Adrenal gland (tissue), 12 donors: Measurements from ENCODE around the gene RAMP2. TPM values are rescaled to one million over a fixed set of nuclear protein-coding genes. Genes with fewer than 3 reads are reported as not detected.
"Not testable (repeated sequence)": the region's sequence is repeated elsewhere in the genome, so short reads cannot be mapped to it uniquely, and the experiment has no call there.

Experiments
- DNase-seq, 7 donors: peaks; one replicate each; pipeline ENCODE4 v3.0.0-alpha.2; 2019 to 2020
- H3K27ac ChIP-seq, 5 donors: fragments of 200-600 bp; sonication (generic) in 4 of 5; 1 replicate in 3 of 5; 2 replicates in 2 of 5; pipeline versions ENCODE4 v1.5.1 to v1.8.0; 2016 to 2020; ENCODE audit warnings: mild to moderate bottlenecking in 1 of 5
- H3K27me3 ChIP-seq: fragments of 200-600 bp; 2 replicates; pipeline ENCODE4 v1.8.0; 2021
- H3K36me3 ChIP-seq, 2 donors: fragments of 200-600 bp; replicated peaks in 1 of 2; 1 replicate in 1 of 2; 2 replicates in 1 of 2; pipeline versions ENCODE4 v1.5.1 to v1.8.0; 2018 to 2022
- H3K4me1 ChIP-seq, 2 donors: fragments of 200-600 bp; replicated peaks in 1 of 2; 1 replicate in 1 of 2; 2 replicates in 1 of 2; pipeline versions ENCODE4 v1.5.1 to v1.8.0; 2018 to 2021
- H3K4me3 ChIP-seq, 4 donors: fragments of 200-600 bp; sonication (generic) in 3 of 4; one replicate each; pipeline ENCODE4 v1.5.1; 2016 to 2018
- H3K9me3 ChIP-seq, 3 donors: fragments of 200-600 bp; sonication (generic) in 1 of 3; replicated peaks in 1 of 3; 1 replicate in 2 of 3; 2 replicates in 1 of 3; pipeline versions ENCODE4 v1.5.1 to v1.8.0; 2016 to 2021
- POLR2A ChIP-seq, 2 donors: fragments of 450-650 bp; IDR thresholded peaks; one replicate each; pipeline ENCODE4 v1.6.1; 2017; ENCODE audit warnings: antibody characterized with exemption in 2 of 2, mild to moderate bottlenecking in 2 of 2, moderate library complexity in 1 of 2
- WGBS, 4 donors: extraction: QIAGEN DNeasy Blood & Tissue Kit in 2 of 4; methylation state at CpG; one replicate each; pipeline versions ENCODE4 v1.1.5 to v1.1.7; 2013 to 2017; 5-methylcytosine and 5-hydroxymethylcytosine counted together
- intact Hi-C, 2 donors: fragments of 100-400 bp; cut with DNase I; formaldehyde crosslinking; loops; one replicate each; pipeline versions ENCODE4 v1.14.1 to v1.15.0; 2022 to 2023
- polyA plus RNA-seq, 3 donors: library from polyadenylated mRNA; stranded (reverse); fragments of 200-250 nt in 2 of 3; fragments of 350-450 nt in 1 of 3; fragmentation: Illumina TruSeq in 1 of 3; extraction: RNeasy Lipid Tissue Mini Kit (QIAGEN cat#74804) in 1 of 3; gene quantifications; one replicate each; pipeline ENCODE4 v1.2.3, GENCODE V29; 2013 to 2014
- total RNA-seq, 9 donors: library from RNA; depleted of rRNA in 4 of 9; stranded (reverse); fragments of >200 nt in 4 of 9; fragments of 120-200 nt in 1 of 9; fragmentation: NEBNext Ultra II Directional in 1 of 9; extraction: Animal tissue kit (Norgen Biotek cat#: 25700) in 1 of 9; gene quantifications; one replicate each; pipeline versions ENCODE4 v1.1.0 to v1.2.4, GENCODE V29; 2013 to 2023
- TF ChIP-seq, protein P1 (sequence below), 6 experiments: fragments of 450-650 bp in 4 of 6; fragments of 200-600 bp in 2 of 6; sonication (generic) in 1 of 6; IDR thresholded peaks; 1 replicate in 5 of 6; 2 replicates in 1 of 6; pipeline versions ENCODE4 v1.5.1 to v1.8.0; 2016 to 2021; ENCODE audit warnings: antibody characterized with exemption in 6 of 6, mild to moderate bottlenecking in 2 of 6, moderate library complexity in 1 of 6
- donor health status: healthy with polysubstance abuse.
- donor health status: Bipolar disorder and iron deficiency.
- donor health status: DM: yes; HTN: yes; CAD: no.
- donor health status: DM: no; HTN: no; CAD: no.
- donor health status: DM: no; HTN: no; CAD: no.
- donor health status: DM: yes; HTN: yes; CAD: no.

RAMP2 gene
- total and polyA plus RNA-seq, 12 donors, result 4.6 to 67.5 (median 22.3) TPM

DNA sequence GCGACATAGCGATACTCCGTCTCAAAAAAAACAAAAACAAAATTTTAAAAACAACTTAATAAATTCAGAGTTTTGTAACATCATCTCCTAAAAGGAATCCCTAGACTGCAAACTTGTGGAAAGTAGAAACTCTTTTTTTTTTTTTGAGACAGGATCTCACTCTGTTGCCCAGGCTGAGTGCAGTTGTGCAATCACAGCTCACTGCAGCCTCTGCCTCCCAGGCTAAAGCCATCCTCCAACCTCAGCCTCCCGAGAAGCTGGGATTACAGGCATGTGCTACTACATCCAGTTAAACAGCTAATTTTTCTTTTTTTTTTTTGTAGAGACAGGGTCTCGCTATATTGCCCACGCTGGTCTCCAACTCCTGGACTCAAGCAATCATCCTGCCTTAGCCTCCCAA, 35.9 kb upstream of the RAMP2 start:
- peak in 1 of 7 donors; percentile 3 for DNase-seq
- TF ChIP-seq, protein P1, sequence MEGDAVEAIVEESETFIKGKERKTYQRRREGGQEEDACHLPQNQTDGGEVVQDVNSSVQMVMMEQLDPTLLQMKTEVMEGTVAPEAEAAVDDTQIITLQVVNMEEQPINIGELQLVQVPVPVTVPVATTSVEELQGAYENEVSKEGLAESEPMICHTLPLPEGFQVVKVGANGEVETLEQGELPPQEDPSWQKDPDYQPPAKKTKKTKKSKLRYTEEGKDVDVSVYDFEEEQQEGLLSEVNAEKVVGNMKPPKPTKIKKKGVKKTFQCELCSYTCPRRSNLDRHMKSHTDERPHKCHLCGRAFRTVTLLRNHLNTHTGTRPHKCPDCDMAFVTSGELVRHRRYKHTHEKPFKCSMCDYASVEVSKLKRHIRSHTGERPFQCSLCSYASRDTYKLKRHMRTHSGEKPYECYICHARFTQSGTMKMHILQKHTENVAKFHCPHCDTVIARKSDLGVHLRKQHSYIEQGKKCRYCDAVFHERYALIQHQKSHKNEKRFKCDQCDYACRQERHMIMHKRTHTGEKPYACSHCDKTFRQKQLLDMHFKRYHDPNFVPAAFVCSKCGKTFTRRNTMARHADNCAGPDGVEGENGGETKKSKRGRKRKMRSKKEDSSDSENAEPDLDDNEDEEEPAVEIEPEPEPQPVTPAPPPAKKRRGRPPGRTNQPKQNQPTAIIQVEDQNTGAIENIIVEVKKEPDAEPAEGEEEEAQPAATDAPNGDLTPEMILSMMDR (IDR thresholded peaks at IDR 0.05), result no peak
- no peak for TF ChIP-seq POLR2A (IDR thresholded peaks at IDR 0.05)
- Histone ChIP-seq H3K27me3 (no peaks in the 10 kb centered on the region), H3K9me3 (no peaks in the 10 kb centered on the region), H3K4me1 (no peaks in the 10 kb centered on the region), H3K27ac (no peak overlapping the region), H3K4me3 (no peak overlapping the region), H3K36me3 (peaks cover 0 to 92% of the 10 kb centered on the region in 2 donors)
- 93 to 99% (median 98%) methylated on average over 6 of the region's 6 CpGs for WGBS, 4 donors
- intact Hi-C loops, result loop anchor here in 1 of 2 donors (10.0 kb wide), 1 partner anchor 100 kb away; the partner anchor contains the start of gene BECN1

DNA sequence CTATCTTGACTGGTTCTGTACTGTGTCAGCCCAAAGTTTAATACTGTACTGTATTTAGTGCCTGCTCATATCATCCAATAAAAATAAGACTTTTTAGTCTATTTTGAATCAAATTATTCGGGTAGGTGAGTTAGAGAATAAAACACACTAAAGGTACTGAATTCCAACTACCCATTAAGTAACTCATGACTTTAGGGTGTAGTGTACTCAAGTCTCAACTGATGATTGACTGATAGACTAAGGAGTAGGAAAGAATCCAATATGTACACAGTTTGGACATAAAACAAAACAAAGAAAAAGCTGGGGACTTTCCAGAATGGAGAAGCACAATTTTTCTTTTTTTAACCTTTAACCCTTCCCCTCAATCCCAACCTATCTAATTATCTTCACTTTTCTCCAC, 20.3 kb upstream of the RAMP2 start:
- no peak for DNase-seq
- Histone ChIP-seq H3K27me3 (no peaks in the 10 kb centered on the region), H3K4me1 (peaks cover 14 to 18% of the 10 kb centered on the region in 2 donors), H3K27ac (no peak overlapping the region), H3K36me3 (no peaks in the 10 kb centered on the region), H3K4me3 (no peak overlapping the region), H3K9me3 (no peaks in the 10 kb centered on the region)
- intact Hi-C loops, result no loop called here
- no peak for TF ChIP-seq POLR2A (IDR thresholded peaks at IDR 0.05)
- TF ChIP-seq, protein P1 (IDR thresholded peaks at IDR 0.05), result no peak
- 82 to 94% (median 86%) methylated on average over 1 of the region's 1 CpG for WGBS, 4 donors

DNA sequence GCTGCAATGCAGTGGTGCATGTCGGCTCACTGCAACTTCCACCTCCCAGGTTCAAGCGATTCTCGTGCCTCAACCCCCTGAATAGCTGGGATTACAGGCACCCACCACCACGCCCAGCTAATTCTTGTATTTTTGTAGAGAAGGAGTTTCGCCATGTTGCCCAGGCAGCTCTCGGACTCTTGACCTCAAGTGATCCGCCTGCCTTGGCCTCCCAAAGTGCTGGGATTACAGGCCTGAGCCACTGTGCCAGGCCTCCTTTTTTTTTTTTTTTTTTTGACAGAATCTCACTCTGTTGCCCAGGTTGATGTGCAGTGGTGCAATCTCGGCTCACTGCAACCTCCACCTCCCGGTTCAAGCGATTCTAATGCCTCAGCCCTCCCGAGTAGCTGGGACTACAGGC, 18.1 kb upstream of the RAMP2 start:
- H3K36me3 ChIP-seq, H3K27ac ChIP-seq, H3K4me3 ChIP-seq, H3K27me3 ChIP-seq, H3K9me3 ChIP-seq, DNase-seq, intact Hi-C loops: not testable (repeated sequence)
- peaks cover 14 to 18% of the 10 kb centered on the region in 2 donors for H3K4me1 ChIP-seq
- WGBS, 4 donors, result 91 to 97% (median 94%) methylated on average over 11 of the region's 11 CpGs

DNA sequence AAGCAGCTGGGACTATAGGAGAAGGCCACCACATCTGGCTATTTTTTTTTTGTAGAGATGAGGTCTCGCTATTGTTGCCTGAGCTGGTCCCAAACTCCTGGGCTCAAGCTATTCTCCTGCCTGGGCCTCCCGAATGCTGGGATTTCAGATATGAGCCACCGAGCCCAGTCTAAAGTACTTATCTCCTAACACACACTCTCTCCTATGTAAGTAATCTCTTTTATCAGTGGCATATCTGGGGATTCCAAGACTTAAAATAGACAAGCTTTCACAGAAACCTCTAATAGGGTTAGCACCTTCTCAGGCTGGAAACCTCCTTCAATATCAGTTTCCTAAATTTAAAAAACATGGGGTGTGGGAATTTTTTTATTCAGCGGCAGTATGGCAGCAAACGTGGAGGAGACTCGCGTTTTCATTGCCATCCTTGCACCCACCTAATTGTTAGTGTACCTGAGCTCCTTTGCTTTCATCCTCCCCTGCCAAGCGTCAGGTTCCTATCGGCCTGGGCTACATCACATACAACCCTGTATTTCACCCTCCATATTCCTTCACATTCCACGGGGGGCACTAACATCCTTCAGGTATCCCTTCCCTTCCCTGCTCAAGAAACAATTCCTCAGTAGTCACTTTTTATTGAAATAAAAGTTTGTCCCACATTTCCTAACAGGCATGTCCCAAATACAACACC, 17.3 kb upstream of the RAMP2 start:
- peaks cover 14 to 24% of the 10 kb centered on the region in 2 donors for H3K4me1 ChIP-seq
- TF ChIP-seq POLR2A (IDR thresholded peaks at IDR 0.05), result no peak
- TF ChIP-seq, protein P1 (IDR thresholded peaks at IDR 0.05), result peak in 1 of 6 experiments; percentile 13

More for the DNA sequence above, 17.3 kb upstream of the RAMP2 start:
- H3K4me3 ChIP-seq, result peak overlapping the region in 2 of 4 donors; percentile 65 to 92
- no peaks in the 10 kb centered on the region for H3K27me3 ChIP-seq
- no peaks in the 10 kb centered on the region for H3K36me3 ChIP-seq
- H3K9me3 ChIP-seq, result no peaks in the 10 kb centered on the region
- WGBS, 4 donors, result 46 to 50% (median 48%) methylated on average over 10 of the region's 10 CpGs
- peak overlapping the region in 4 of 5 donors; percentile 84 to 92 (median 90) for H3K27ac ChIP-seq
- DNase-seq, result no peak
- intact Hi-C loops, result no loop called here
